ENCODE measurements around the gene GPR137. TPM values are rescaled to one million over a fixed set of nuclear protein-coding genes. Genes with fewer than 3 reads are reported as not detected.
A peak's percentile ranks its signal among the peaks of the same experiment; 100 is the strongest.

The GPR137 gene
- total RNA-seq, 1 experiment from 2014 or later = 36.5 TPM

DNA sequence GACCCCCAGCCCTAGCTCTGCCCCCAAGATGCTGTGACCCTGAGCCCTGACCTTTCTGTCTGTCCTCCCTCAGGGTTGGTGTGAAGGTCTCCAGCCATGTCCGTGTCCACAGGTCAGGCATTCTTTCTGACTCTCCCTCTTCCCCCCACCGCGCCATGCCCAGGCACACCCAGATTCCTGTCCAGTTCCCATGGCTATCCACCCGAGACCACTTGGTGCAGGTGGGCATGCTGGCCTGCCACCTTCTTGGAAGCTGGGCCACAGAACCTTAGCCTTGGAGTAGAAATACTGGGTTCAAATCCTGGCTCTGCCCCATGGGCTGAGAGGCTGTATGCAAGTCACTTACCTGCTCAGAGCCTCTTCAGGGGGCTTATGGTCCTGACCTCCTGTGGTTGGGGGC is 36.6 kb upstream of the GPR137 start:
- no peak for DNase-seq (ENCODE audit: low spot score)

GRCh38 chr11:64249563-64250414 is 35.9 kb upstream of the GPR137 start:
- DNase-seq (ENCODE audit: low spot score) = no peak

DNA sequence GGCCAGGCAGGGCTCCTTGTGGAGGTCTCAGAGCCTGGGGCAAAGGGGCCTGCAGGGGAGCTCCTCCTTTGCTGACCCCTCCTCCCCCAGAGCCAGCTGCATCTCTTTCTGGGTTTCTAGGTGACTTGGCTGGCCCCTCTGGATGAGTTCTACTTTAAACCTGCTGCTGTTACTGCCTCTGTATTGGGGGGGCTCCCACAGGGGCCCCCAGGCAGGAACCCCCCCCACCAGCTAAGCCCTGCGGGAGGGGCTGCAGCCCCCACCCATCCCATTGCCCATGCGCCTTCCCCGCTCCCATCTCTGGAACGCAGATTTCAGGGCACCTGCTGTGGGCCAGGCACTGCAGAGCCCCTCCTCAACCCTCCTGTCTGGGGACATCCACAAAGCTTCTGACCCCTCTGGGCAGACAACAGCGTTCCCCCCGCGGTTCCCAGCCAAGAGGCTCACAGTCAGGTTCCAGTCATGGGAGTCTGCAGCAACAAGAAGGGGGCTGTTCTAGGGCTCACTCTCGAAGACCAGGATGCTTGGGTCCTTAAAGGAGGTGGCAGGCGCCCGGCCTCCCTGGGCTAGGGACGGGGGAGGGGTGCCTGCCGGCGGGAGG is 35.1 kb upstream of the GPR137 start:
- peak; percentile 49 for DNase-seq (ENCODE audit: low spot score)

- peak; percentile 76 for DNase-seq (ENCODE audit: low spot score)
Measured at GRCh38 chr11:64251016-64251752, 34.5 kb upstream of the GPR137 start, which contains the start of gene PLCB3. Gene PLCB3 (plus strand): TSS chr11:64251530. CDS start chr11:64251650, 120 bp downstream.

DNA sequence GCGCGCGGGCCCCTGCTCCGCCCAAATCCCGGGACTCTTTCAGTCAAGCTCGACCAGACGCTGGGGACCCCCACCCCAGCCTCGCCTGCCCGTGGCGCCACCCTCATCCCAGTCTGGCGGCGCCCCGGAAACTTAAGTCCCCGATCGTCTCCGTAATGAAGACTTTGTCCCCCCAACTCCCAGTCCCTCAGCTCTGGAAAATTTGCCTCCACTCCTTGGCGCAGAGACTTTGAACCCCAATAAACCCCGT is 34.0 kb upstream of the GPR137 start:
- no peak for DNase-seq (ENCODE audit: low spot score)

DNA sequence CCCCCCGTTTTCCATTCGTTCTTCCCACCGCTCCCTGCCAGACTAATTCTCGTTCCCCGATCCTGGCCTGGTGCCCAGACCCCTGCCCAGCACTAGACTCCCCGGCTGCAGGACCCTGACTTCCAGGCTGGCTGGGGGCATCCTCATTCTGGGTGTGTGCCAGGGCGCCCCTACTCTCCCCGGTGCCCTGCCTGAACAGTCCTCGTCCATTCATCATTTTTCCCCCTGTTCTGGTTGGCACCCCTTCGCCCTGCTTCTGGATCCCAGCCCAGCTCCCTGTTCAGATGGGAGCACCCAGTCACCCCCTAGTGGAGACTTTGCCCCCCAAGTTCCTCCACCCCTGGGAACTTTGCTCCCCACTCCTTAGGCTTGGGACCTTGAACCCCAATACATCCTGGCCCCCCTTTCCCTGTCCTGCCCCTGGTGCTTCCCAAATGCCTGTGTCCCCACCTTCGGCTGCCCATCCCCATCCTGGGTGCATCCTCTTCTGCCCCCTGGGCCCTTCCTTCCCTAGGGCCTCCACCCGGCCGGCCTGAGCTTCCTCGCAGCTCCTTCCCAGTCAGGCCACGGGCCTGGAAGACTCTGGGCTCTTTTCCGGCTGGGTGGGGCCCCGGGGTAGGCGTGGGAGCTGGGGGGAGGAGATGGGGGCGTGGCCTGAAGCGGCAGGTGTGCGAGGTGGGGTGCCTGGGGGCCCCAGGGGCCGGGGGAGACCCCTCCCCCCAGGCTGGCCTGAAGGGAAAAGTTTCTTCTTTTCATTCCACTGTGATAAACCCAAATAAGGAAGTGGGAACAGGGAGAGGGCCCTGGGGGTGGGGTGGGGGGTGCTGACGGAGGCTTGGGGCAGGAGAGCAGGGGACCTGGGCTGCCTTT is 33.4 kb upstream of the GPR137 start:
- DNase-seq (ENCODE audit: low spot score) = peak; percentile 79

- DNase-seq (ENCODE audit: low spot score) = no peak
Measured at GRCh38 chr11:64253043-64253442, 32.6 kb upstream of the GPR137 start.

DNA sequence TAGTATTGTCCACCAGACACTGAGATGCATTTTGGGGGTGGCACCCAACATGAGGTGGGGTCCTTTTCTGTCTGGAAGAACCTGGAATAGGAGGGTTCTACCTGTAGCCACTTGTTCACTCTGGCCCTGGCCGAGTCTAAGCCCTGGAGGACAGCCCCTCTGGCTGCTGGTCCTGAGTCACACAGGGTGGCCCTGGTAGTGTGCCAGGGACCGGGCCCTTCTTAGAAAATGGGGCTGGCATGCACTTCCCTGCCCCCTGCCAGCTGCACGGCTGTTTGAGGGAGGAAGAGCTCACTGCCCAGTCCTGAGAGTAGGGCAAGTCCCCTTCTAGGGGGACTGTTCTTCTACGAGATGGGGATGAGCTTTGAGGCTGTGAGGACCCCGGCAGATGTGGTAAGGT is 32.2 kb upstream of the GPR137 start:
- DNase-seq (ENCODE audit: low spot score) = no peak

DNA sequence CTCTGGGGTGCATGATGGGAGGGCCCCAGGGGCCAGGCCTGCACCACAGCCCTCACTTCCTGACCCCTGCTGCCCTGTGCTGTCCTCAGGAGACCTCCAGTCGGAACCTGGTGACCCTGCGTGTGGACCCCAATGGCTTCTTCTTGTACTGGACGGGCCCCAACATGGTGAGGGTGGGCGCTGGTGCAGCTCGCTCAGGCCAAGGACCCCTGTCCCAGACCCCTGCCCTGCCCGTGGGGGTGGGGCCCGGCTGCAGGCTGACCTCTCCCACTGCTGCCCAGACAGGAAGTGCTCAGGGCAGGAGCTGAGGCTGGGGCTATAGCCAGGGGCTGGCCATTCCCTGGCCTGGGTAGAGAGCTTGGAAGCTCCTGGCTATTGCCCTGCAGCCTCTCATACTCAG is 31.3 kb upstream of the GPR137 start:
- no peak for DNase-seq (ENCODE audit: low spot score)

GRCh38 chr11:64255135-64256128 is 30.2 kb upstream of the GPR137 start:
- no peak for DNase-seq (ENCODE audit: low spot score)

GRCh38 chr11:64256300-64256699 is 29.3 kb upstream of the GPR137 start:
- DNase-seq (ENCODE audit: low spot score) = no peak

DNA sequence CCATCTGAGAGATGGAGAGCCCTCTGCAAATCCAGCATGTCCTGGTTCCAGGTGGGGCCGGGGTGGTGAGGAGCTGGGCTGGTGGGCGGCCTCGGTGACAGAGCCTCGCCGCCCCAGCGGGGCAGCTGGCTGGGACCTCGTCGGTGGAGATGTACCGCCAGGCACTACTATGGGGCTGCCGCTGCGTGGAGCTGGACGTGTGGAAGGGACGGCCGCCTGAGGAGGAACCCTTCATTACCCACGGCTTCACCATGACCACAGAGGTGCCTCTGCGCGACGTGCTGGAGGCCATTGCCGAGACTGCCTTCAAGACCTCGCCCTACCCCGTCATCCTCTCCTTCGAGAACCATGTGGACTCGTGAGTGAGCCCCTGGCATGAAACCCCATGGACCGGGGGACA is 27.3 kb upstream of the GPR137 start:
- DNase-seq (ENCODE audit: low spot score) = no peak

- DNase-seq (ENCODE audit: low spot score) = no peak
Measured at GRCh38 chr11:64258946-64259532, 26.6 kb upstream of the GPR137 start.

DNA sequence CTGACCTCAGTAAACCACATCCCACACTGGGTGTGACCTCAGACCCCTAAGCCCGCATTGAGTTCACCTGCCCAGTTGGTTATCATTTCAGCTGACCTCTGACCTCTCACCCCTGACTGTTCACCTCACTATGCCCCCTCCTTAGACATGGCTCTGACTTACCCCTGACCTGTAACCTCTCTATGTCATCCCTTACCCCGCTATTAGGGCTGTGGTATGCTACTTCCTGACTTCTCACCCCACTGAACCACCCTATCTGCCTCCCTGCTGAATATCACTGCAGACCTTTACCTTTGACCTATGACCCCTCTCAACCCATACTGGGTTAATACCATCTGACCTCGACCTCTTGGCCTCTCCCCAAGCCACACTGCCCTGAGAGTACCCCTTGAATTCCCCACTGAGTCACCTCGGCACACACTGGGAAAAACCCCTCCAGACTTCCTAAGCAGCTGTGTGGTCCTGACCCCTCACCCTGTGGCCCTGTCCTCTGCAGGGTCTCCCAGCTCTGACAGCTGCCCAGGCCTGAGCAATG is 26.0 kb upstream of the GPR137 start:
- DNase-seq (ENCODE audit: low spot score) = no peak

DNA sequence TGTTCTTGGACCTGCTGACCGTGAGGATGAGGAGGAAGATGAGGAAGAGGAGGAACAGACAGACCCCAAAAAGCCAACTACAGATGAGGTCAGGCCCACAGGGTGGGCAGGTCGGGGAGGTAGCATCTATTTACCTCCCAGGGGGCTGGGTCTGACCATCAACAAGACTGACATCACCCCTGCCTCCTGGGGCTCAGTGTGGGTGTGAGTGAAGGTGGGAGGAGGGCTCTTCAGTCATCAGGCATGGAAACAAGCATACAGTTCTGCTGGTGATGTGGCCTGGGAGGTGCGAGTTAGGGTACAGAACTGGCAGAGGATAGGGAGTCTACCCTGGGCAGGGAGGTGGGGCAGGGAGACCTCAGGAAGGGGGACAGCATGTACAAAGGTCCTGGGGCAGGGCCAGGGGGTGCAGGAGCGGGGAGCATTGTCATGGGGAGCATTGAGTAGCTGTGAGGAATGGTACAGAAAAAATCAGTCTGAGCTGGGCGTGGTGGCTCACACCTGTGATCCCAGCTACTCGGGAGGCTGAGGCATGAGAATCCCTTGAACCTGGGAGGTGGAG is 25.4 kb upstream of the GPR137 start:
- no peak for DNase-seq (ENCODE audit: low spot score)

- DNase-seq (ENCODE audit: low spot score) = no peak
Measured at GRCh38 chr11:64261556-64262080, 24.0 kb upstream of the GPR137 start.

GRCh38 chr11:64262271-64263002 is 23.2 kb upstream of the GPR137 start:
- no peak for DNase-seq (ENCODE audit: low spot score)
